GM18858 (cell line): ENCODE measurements around the gene CLDN8.

Experiments
- ATAC-seq: cut with Tn5 transposase; IDR thresholded peaks from one replicate; pipeline ENCODE4 v1.9.1; 2021; ENCODE audit not compliant: unreplicated experiment

CLDN8 gene

GRCh38 chr21:30216041-30216723 is at the start of gene CLDN8:
Gene CLDN8 (minus strand): TSS chr21:30216097. CDS start chr21:30215925, 172 bp downstream.
- no peak for ATAC-seq

- ATAC-seq, result no peak
These were observed 41.9 kb upstream of the CLDN8 start for GRCh38 chr21:30257773-30258172.

GRCh38 chr21:30256100-30256499 is 40.2 kb upstream of the CLDN8 start:
- no peak for ATAC-seq

- ATAC-seq, result no peak
These were observed 39.8 kb upstream of the CLDN8 start for GRCh38 chr21:30255679-30256078.

GRCh38 chr21:30251781-30252180 is 35.9 kb upstream of the CLDN8 start:
- ATAC-seq, result no peak

- no peak for ATAC-seq
These were observed 34.0 kb upstream of the CLDN8 start for GRCh38 chr21:30249936-30250335.

GRCh38 chr21:30248844-30249243 is 32.9 kb upstream of the CLDN8 start:
- no peak for ATAC-seq

GRCh38 chr21:30245061-30245460 is 29.2 kb upstream of the CLDN8 start:
- no peak for ATAC-seq

- ATAC-seq, result no peak
These were observed 27.8 kb upstream of the CLDN8 start for GRCh38 chr21:30243691-30244090.

GRCh38 chr21:30240661-30241060 is 24.8 kb upstream of the CLDN8 start:
- ATAC-seq, result no peak

- no peak for ATAC-seq
These were observed 22.3 kb upstream of the CLDN8 start for GRCh38 chr21:30238168-30238567.

GRCh38 chr21:30234643-30235042 is 18.7 kb upstream of the CLDN8 start:
- no peak for ATAC-seq

- no peak for ATAC-seq
These were observed 18.2 kb upstream of the CLDN8 start for GRCh38 chr21:30234050-30234449.

- no peak for ATAC-seq
These were observed 17.5 kb upstream of the CLDN8 start for GRCh38 chr21:30233228-30234020.

GRCh38 chr21:30232011-30232410 is 16.1 kb upstream of the CLDN8 start:
- no peak for ATAC-seq

GRCh38 chr21:30227633-30228404 is 11.9 kb upstream of the CLDN8 start:
- no peak for ATAC-seq

GRCh38 chr21:30227128-30227527 is 11.2 kb upstream of the CLDN8 start:
- no peak for ATAC-seq

- no peak for ATAC-seq
These were observed 7.7 kb upstream of the CLDN8 start for GRCh38 chr21:30223596-30223995.

- ATAC-seq, result no peak
These were observed 6.8 kb upstream of the CLDN8 start for GRCh38 chr21:30222724-30223123.

GRCh38 chr21:30211071-30211470 is 4.8 kb downstream of the CLDN8 start:
- no peak for ATAC-seq

GRCh38 chr21:30209601-30210000 is 6.3 kb downstream of the CLDN8 start:
- no peak for ATAC-seq

GRCh38 chr21:30207252-30207579 is 8.7 kb downstream of the CLDN8 start:
- ATAC-seq, result no peak
